ENCODE measurements around the gene LPA. TPM values are rescaled to one million over a fixed set of nuclear protein-coding genes. Genes with fewer than 3 reads are reported as not detected.

Gene LPA
- total and polyA plus RNA-seq, 12 donors: 0.10 to 5.7 (median 0.57) TPM; not detected in 5

- Histone ChIP-seq H3K27ac (no peak overlapping the region), H3K36me3 (replicated peaks in 1 of 2) (no peaks in the 10 kb centered on the region), H3K9me3 (replicated peaks in 1 of 3) (no peaks in the 10 kb centered on the region), H3K4me1 (replicated peaks in 1 of 2) (no peaks in the 10 kb centered on the region), H3K4me3 (no peak overlapping the region), H3K27me3 (no peaks in the 10 kb centered on the region)
- WGBS, 4 donors: 73 to 76% (median 75%) methylated on average over 6 of the region's 6 CpGs
- DNase-seq: no peak
- intact Hi-C loops (cut with DNase I): no loop called here
- TF ChIP-seq POLR2A (IDR thresholded peaks at IDR 0.05) (no peak), CTCF (IDR thresholded peaks at IDR 0.05) (no peak)
Measured at GRCh38 chr6:160544802-160545201, 119.3 kb downstream of the LPA start.

- Histone ChIP-seq H3K4me1 (replicated peaks in 1 of 2) (no peaks in the 10 kb centered on the region), H3K9me3 (replicated peaks in 1 of 3) (no peaks in the 10 kb centered on the region), H3K4me3 (no peak overlapping the region), H3K27ac (no peak overlapping the region), H3K36me3 (replicated peaks in 1 of 2) (no peaks in the 10 kb centered on the region), H3K27me3 (no peaks in the 10 kb centered on the region)
- intact Hi-C loops (cut with DNase I): loop anchor here (1.0 to 10.0 kb wide), 4 partner anchors 18 to 660 kb away; no protein-coding TSS in a partner anchor
- no peak for DNase-seq
- 91 to 97% (median 94%) methylated on average over 1 of the region's 1 CpG for WGBS, 4 donors
- no peak for TF ChIP-seq POLR2A (IDR thresholded peaks at IDR 0.05)
- no peak for TF ChIP-seq CTCF (IDR thresholded peaks at IDR 0.05)
Measured at GRCh38 chr6:160535270-160535669, 128.8 kb downstream of the LPA start.

GRCh38 chr6:160534050-160534696 is 129.9 kb downstream of the LPA start:
- 15 to 56% (median 19%) methylated on average over 1 to 9 of the region's 9 CpGs for WGBS, 4 donors
- Histone ChIP-seq H3K9me3 (replicated peaks in 1 of 3) (no peaks in the 10 kb centered on the region), H3K27ac (no peak overlapping the region), H3K4me1 (replicated peaks in 1 of 2) (no peaks in the 10 kb centered on the region), H3K27me3 (no peaks in the 10 kb centered on the region), H3K4me3 (no peak overlapping the region), H3K36me3 (replicated peaks in 1 of 2) (no peaks in the 10 kb centered on the region)
- peak; percentile 31 to 78 (median 48) for DNase-seq
- intact Hi-C loops (cut with DNase I): loop anchor here (2.0 to 10.0 kb wide), 3 partner anchors 17 to 659 kb away; no protein-coding TSS in a partner anchor
- TF ChIP-seq POLR2A (IDR thresholded peaks at IDR 0.05) (no peak), CTCF (IDR thresholded peaks at IDR 0.05) (peak; percentile 82 to 97 (median 92))

- H3K27me3 ChIP-seq: no peaks in the 10 kb centered on the region
- H3K27ac ChIP-seq: no peak overlapping the region
- WGBS, 4 donors: 54 to 76% (median 71%) methylated on average over 2 to 4 of the region's 4 CpGs
- DNase-seq: no peak
- intact Hi-C loops (cut with DNase I): loop anchor here in 1 of 2 donors (10.0 kb wide), 1 partner anchor 658 kb away; no protein-coding TSS in a partner anchor
- H3K36me3 ChIP-seq (replicated peaks in 1 of 2): no peaks in the 10 kb centered on the region
- H3K9me3 ChIP-seq (replicated peaks in 1 of 3): no peaks in the 10 kb centered on the region
- H3K4me1 ChIP-seq (replicated peaks in 1 of 2): no peaks in the 10 kb centered on the region
- no peak overlapping the region for H3K4me3 ChIP-seq
- no peak for TF ChIP-seq CTCF (IDR thresholded peaks at IDR 0.05)
- no peak for TF ChIP-seq POLR2A (IDR thresholded peaks at IDR 0.05)
Measured at GRCh38 chr6:160532315-160532714, 131.8 kb downstream of the LPA start.

Measured in adrenal gland (tissue), 12 donors.